ENCODE data around the gene OR51B2. TPM values are rescaled to one million over a fixed set of nuclear protein-coding genes. Genes with fewer than 3 reads are reported as not detected.

Gene OR51B2
- total and polyA plus RNA-seq, 2 of the 13 experiments (the other 11 are each of a cell fraction or from before 2014, with no cell fraction given), result not detected

DNA sequence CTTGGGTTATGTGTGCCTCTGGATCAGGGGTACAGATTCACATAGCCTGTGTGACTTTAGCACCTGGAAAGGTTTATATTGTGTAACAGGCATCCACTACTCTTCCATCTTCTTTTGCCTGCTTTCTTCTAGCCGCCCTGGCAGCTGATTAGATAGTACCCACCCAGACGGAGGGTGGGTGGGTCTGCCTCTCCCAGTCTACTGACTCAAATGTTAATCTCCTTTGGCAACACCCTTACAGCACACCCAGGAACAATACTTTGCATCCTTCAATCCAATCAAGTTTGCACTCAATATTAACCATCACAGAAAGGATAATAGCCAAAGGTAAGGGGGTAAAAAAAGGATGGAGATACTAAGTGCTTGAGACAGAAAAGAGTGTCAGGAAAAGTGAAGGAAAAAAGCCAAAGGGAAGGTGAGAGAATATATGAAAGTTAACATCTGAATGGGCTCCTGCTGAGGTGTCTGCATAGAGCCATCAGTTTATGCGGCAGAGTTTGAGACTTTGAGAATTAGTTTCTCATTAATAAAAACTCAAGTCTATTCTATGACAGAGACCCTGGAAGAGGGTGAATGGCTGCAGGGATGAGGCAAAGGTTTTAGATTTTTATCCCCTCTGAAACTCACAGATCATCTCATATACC lies 24.6 kb upstream of the OR51B2 start (continued):
- TF ChIP-seq, protein P1, sequence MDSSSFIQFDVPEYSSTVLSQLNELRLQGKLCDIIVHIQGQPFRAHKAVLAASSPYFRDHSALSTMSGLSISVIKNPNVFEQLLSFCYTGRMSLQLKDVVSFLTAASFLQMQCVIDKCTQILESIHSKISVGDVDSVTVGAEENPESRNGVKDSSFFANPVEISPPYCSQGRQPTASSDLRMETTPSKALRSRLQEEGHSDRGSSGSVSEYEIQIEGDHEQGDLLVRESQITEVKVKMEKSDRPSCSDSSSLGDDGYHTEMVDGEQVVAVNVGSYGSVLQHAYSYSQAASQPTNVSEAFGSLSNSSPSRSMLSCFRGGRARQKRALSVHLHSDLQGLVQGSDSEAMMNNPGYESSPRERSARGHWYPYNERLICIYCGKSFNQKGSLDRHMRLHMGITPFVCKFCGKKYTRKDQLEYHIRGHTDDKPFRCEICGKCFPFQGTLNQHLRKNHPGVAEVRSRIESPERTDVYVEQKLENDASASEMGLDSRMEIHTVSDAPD (CRISPR knock-in tag; IDR thresholded peaks at IDR 0.05), result no peak
- TF ChIP-seq NFRKB (IDR thresholded peaks at IDR 0.05), result no peak
- TF ChIP-seq, protein P2, sequence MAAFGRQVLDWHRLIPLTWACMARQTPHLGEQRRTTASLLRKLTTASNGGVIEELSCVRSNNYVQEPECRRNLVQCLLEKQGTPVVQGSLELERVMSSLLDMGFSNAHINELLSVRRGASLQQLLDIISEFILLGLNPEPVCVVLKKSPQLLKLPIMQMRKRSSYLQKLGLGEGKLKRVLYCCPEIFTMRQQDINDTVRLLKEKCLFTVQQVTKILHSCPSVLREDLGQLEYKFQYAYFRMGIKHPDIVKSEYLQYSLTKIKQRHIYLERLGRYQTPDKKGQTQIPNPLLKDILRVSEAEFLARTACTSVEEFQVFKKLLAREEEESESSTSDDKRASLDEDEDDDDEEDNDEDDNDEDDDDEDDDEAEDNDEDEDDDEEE (CRISPR knock-in tag; IDR thresholded peaks at IDR 0.05), result no peak
- TF ChIP-seq ZNF773 (CRISPR knock-in tag; IDR thresholded peaks at IDR 0.05; ENCODE audit: borderline replicate concordance), result no peak
- TF ChIP-seq MEF2D (CRISPR knock-in tag; IDR thresholded peaks at IDR 0.05), result no peak
- TF ChIP-seq UBTF (CRISPR knock-in tag; IDR thresholded peaks at IDR 0.05), result no peak
- no peak for TF ChIP-seq ATAD3A (CRISPR knock-in tag; IDR thresholded peaks at IDR 0.05)

GRCh38 chr11:5345831-5346230 lies 21.7 kb upstream of the OR51B2 start:
- Histone ChIP-seq H3K4me1 (ENCODE audit: insufficient read depth, low read length) (no peaks in the 10 kb centered on the region), H3K27me3 (ENCODE audit: control insufficient read depth in 1 of 2, insufficient read depth in 2 of 2, low read length in 2 of 2) (no peaks in the 10 kb centered on the region), H3K4me2 (ENCODE audit: low read depth, low read length) (no peak overlapping the region), H4K20me1 (ENCODE audit: insufficient read depth, low read length) (no peaks in the 10 kb centered on the region), H3K27ac (ENCODE audit: extremely low read length, insufficient read depth, low read length) (no peak overlapping the region), H2AFZ (ENCODE audit: low read length) (no peak overlapping the region), H3K9me3 (ENCODE audit: low read length) (no peaks in the 10 kb centered on the region), H3K79me2 (ENCODE audit: insufficient read depth, low read length) (no peaks in the 10 kb centered on the region), H3K9ac (ENCODE audit: insufficient read depth, low read depth, low read length) (no peak overlapping the region), H3K36me3 (replicated peaks in 1 of 2; ENCODE audit: control insufficient read depth in 1 of 2, insufficient read depth in 2 of 2, low read length in 2 of 2) (no peaks in the 10 kb centered on the region), H3K4me3 (replicated peaks in 1 of 3; ENCODE audit: insufficient read depth in 1 of 3, low read depth in 2 of 3, low read length in 3 of 3) (no peak overlapping the region)
- 4% methylated on average over 3 of the region's 3 CpGs for WGBS (ENCODE audit: low lambda C conversion rate)
- in situ Hi-C loops (cut with HindIII; ENCODE audit: extremely low pct_ligation_motif_present, low pct_unique_long_range_greater_than_20kb), result no loop called here
- CTCF ChIA-PET (ENCODE audit: low intra/inter-chr PET ratio, low total read pairs), result no interaction called here
- no peak for ATAC-seq
- intact Hi-C loops (cut with micrococcal nuclease; ENCODE audit: unreplicated experiment), result no loop called here
- BruUV-seq (replicated peaks), result no TSS peak
- no peak for DNase-seq (ENCODE audit: low spot score)
- FAIRE-seq, result no peak
- POLR2A ChIA-PET, result no interaction called here
- TF ChIP-seq ZNF790 (CRISPR knock-in tag; IDR thresholded peaks at IDR 0.05; ENCODE audit: borderline replicate concordance) (no peak), TBX2 (CRISPR knock-in tag; IDR thresholded peaks at IDR 0.05; ENCODE audit: borderline replicate concordance) (no peak), ZNF546 (CRISPR knock-in tag; conservative IDR thresholded peaks at IDR 0.05) (no peak), KMT2A (CRISPR knock-in tag; IDR thresholded peaks at IDR 0.05) (no peak), TSC22D2 (CRISPR knock-in tag; IDR thresholded peaks at IDR 0.05; ENCODE audit: borderline replicate concordance) (no peak)
- TF ChIP-seq, protein P3, sequence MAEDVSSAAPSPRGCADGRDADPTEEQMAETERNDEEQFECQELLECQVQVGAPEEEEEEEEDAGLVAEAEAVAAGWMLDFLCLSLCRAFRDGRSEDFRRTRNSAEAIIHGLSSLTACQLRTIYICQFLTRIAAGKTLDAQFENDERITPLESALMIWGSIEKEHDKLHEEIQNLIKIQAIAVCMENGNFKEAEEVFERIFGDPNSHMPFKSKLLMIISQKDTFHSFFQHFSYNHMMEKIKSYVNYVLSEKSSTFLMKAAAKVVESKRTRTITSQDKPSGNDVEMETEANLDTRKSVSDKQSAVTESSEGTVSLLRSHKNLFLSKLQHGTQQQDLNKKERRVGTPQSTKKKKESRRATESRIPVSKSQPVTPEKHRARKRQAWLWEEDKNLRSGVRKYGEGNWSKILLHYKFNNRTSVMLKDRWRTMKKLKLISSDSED (CRISPR knock-in tag; IDR thresholded peaks at IDR 0.05), result no peak

All from HepG2 (cell line).